NCI-H748 (cell line): Measurements from ENCODE around the gene RRAS.

ENCODE experiments used
- DNase-seq: peaks from one replicate; lab custom pipeline; 2025; ENCODE audit not compliant: unreplicated experiment; lab: John Stamatoyannopoulos, UW

Gene RRAS

DNA sequence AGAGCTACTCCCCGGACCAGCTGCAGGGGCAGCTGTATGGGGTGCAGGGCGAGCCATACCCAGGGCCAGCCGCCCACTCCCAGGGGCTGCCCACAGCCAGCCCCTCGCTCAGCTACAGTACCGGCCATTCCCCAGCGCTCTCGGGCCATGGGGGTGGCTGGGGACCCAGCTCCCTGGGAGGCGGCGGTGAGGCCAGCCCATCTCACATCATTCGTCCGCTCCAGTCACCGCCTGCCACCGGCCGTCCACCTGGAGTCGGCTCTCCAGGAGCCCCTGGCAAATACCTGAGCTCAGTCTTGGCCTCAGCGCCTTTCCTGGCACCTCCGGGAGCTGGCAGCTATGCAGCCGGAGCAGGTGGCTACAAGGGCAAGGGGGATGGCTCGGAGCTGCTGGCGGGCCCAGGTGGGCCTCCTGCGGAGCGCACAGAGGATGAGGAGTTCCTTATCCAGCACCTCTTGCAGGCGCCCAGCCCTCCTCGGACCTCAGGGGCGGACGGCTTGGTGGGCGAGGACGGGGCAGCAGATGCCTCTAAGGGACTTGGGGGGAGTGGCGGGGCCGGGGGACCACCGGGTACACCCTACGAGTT, 44.0 kb downstream of the RRAS start:
- no peak for DNase-seq

DNA sequence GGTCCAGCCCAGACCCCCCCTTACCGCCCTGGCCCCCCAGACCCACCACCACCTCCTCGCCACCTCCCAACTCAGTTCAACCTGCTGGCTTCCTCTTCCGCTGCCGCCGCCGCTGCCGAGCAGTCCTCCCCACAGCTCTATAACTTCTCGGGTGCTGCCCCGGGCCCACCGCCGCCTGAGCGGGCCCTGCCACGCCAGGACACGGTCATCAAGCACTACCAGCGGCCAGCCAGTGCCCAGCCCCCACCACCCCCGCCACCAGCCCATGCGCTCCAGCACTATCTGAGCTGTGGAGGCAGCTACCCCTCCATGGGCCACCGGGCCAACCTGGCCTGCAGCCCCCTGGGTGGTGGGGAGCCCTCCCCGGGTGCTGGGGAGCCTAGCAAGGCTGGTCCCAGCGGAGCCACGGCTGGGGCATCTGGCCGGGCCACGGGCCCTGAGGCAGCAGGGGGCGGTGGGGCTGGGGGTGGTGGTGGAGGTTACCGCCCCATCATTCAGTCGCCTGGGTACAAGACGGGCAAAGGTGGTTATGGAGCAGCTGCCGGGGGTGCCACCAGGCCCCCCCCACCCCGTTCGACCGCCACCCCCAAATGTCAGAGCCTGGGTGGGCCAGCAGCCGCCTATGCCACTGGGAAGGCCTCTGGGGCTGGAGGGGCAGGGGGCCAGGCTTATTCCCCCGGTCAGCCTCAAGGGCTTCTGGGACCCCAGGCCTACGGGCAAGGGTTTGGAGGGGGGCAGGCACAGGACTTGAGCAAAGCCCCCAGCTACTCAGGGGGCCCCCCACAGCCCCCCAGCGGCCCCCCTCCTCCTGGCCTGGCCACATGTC, 44.7 kb downstream of the RRAS start:
- no peak for DNase-seq

DNA sequence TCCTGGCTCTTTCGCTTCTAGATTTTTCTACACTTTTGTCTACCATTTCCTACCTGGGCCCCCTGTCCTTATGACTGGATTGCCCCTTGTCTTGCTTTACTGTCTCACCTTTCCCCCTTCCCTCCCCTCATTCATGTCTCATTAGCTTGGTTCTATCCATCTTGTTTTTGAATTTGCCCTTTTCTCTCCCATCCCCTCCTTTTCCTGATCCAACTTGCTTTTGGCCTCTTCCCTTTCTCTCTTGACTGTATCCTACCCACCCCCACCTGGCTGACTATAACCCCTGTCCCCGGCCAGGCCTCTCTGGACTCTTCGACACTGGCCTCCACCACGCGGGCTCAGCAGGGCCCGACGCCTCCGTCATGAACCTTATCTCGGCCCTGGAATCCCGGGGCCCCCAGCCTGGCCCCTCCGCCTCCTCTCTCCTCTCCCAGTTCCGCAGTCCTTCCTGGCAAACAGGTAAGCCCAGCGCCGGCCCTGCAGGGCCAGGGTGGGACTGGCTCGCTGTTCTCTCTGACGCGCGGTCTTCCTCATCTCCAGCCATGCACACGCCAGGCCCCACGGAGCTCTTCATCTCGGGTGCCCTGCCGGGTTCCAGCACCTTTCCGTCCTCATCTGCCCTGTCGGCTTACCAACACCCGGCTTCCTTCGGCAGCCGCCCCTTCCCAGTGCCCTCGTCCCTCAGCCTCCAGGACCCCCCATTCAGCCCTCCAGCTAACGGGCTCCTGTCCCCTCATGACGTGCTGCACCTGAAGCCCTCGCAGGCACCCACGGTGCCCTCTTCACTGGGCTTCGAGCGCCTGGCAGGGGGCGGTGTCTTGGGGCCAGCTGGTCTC, 45.6 kb downstream of the RRAS start:
- no peak for DNase-seq

DNA sequence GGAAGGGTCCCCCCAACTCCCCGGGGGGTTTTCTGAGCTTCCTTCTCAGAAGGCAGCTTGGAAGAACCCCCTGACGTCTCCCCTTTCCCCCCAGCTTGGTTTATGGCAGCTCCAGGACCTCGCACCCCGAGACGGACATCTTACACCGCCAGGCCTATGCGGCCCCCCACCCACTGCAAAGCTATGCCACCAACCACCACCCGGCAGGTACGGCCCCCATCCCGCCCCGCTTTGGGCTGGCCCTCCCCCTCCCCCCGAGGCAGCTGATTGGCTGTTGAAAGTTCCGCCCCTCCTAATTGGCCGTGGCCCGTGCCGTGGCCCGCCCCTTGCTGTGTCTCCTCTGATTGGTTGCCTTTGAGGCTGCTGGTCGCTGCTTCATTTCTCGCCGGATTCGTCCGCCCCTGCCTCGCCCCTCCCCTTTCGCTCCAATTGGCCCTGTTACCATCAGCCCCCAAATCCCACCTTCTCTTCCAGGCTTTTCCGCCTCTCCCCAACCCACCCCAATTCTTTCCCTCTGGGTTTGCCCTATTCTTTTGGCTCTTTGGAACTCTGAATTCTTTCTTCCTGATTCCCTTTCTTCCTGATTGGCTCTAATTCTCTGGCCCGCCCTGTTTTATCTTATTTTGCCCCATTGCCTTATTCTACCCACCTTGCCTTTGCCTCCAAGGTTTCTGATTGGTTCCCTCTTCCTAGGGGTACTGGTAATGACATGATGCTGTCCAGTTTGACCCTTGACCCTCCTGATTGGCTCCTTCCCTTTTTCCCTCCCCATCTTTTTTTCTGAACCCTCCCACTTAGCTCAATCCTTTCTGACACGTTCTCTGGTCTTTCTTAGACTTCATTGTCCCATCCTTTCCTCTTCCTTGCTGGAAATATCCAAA, 46.5 kb downstream of the RRAS start:
- peak; percentile 96 for DNase-seq

DNA sequence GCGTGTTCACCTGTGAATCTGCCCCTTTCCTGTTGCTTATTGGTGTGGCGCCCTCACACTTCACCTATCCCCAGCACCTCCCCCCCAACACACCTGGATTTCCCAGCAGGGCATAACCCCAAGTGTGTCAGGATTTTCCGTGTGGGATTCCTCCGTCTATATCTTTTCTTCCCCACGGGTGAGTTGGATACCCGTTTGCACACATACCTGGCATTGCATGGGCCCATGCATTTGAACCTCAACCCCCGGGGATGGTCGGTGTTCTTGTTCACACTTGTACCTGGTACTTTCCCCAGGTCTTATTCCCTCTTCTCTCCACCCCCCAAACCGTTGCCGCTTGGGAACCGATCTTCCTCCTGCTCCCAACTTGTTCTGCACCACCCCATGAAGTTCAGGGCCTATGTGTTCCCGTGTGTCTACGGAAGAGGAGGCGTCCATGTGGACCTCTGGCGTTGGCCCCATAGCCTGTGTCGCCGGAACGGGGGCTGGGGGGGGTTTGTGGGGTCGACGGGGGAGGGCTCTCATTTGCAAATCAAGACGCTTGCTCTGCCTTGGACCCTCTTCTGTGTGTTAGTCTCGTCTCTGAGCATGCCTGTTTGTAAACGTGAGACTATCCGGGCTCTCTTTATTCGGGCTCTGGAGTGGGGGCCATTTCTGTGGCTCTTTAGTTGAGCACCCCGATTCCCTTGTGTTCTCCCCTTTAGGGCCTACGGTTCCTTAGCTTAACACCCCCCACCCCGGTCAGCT, 47.3 kb downstream of the RRAS start:
- DNase-seq = peak; percentile 66

DNA sequence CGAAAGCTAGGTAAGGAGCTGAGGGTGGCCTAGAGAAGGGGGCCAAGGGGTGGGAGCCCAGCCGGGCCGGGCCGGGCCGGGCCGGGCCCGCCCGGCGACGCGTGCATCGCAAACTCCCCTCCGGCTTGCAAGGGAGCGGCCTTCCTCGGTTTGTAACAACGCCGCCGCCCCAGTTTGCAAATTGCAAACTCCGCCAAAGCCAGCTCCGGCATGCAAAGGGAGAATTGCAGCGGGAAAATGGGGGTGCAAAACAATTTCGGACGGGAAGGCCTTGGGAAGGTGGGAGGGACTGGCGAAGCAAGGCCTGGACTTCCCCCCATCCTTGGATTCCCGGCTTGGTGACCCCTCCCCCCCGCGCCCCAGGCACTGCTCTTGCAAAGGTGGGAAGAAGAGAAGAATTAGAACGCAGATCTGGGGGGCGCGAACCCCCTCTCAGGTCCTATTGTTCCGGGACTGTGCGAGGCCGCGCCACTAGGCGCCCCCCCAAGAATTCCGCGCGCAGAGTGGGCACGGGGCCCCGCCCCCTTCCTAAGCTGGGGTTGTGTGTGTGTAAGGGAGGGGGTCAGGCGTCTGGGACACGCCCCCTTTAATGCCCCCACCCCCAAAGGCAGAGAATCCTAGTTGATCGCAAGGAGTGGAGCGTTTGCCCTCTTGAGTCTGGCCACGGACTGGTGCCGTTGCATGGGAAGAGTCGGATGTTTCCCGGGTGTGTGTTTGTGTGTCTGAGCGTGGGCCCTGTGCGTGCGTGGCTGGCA, 48.0 kb downstream of the RRAS start:
- DNase-seq = peak; percentile 72

DNA sequence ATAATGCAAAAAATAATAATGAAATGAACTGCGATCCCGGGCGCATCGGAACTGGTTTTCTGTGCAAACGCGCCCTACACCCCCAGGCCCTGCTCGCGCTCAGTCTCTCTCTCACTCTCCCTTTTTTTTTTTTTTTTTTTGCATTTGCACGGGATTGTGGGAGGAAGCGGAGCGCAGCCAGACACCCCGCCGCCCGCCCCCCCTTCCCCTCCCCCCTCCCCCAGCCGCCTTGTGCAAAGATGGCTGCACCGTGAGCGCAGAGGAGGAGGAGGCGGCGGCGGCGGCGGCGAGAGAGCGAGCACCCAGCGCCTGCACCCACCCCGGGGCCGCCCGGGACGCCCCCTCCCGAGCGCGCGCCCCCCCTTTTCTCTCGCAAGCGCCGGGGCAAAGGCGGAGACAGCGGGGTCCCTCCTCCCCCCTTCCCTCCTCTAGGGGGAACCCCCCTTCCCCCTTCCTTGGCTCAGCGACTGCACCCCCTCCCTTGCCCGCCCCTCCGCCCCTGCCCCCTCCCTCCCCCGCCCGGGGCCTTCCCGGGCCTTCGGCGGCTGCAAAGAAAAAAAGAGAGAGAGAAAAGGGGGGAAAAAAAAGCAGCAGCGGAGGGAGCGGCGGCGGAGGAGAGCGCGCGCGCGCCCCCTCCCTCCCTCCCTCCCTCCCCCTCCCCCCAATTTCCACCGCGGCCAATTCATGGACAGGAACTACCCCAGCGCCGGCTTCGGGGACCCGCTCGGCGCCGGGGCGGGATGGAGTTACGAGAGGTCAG, 48.8 kb downstream of the RRAS start, which contains the start of gene PRR12:
PRR12 (plus strand) TSS at position 212 of the 760 bp plus-strand sequence; CDS start at position 685, 473 bp downstream.
- DNase-seq = peak; percentile 76

DNA sequence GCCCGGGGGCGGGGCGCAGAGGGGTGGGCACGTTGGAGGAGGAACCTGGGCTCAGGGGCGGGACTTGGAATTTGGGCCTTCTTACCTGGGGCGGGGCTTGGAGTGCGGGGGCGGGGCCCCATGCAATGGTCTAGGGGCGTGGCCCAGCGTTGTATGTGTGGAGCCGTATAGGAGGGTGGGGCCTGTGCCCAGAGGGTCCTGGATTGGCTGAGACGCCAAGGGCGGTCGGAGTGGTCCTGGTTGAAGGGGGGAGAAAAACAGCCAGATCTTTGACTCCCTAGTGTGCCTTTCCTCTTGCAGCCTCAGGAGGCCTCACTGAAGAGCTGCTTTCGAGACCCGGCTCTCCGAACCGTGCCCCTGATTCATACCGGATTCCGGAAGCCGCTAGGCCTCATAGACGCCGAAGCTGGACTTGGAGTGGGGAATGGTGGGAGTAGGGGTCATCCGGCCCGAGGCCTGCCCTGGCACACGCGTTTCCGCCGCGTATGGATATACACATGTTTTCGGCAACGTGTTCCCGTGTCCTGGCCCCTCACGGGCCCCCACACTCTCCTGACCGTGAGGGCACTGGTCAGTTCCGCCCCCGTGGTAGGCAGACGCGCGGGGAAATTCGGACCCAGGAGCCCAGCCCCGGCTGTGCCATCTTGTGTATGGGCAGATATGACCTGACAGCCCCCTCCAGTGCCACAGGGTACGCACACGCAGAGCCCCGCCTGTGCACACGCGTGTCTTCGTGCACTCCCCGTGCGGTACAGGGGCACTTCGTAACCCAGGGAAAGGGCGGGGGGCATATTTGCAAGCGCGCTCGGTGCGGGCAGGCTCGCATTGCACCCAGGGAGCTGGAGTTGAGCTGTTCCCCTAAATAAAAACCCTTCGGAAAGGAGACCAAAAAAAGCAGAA, 49.6 kb downstream of the RRAS start:
- peak; percentile 98 for DNase-seq

DNA sequence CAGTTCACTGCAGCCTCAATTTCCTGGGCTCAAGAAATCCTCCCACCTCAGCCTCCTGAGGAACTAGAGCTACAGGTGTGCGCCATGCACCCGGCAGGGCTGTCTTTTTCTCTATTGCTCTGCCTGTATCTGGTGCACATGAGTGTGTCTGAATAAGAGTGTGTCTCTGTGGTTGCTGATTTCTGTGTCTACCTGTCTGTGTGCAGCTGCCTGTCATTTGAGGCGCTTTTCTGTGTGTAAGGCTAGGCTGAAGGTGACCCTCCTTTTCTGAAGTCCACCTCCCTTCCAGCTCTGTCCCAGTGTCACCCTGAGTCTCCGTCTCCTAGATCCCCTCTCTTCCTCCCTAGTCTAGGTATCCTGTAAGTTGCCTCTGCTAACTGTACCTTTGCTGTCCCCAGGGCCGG, 50.4 kb downstream of the RRAS start:
- DNase-seq = no peak

DNA sequence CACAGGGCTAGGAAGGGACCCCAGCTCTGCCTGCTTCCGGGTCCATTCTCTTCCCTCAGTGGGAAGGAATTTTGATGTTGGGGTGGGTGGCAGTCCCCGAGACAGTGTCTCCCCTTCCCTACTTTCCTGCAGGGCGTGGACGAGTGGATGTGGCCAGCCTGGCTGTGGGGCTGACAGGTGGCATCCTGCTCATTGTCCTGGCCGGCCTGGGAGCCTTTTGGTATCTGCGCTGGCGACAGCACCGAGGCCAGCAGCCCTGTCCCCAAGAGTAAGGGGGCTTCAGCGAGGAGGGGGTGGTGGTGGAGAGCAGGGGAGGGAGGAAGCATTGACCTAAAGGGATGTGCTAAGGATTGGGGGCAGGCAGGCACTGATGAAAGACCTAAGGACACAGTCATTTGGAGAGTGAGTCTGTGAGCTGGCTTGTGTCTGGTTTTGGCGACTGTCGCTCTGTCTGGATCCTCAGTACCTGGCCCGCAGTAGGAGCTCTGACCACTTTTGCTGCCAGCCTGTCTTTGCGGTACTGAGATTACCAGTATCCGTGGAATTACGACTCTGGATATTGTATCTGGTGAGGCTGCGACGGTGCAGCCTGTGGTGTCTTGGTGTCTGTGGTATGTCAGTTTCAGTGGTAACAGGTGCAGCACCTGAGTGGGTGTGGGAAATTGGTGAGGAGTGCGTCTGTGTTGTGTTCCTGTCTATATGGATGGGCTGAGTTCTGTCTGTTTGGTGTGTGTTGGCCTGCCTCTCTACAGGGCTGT, 51.4 kb downstream of the RRAS start:
- no peak for DNase-seq

DNA sequence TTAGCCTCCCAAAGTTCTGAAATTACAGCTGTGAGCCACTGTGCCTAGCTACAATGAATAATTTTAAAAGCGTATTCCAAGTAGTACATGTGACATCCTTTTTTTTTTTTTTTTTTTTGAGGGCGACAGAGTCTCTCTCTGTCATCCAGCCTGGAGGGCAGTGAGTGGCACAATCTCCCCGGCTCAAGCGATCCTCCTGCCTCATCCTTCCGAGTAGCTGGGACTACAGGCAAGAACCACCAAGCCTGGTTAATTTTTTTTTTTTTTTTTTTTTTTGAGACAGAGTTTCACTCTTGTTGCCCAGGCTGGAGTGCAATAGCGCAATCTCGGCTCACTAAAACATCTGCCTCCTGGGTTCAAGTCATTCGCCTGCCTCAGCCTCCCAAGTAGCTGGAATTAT, 52.7 kb downstream of the RRAS start:
- DNase-seq = no peak
